Measurements from ENCODE around the gene CHID1.

CHID1 gene

DNA sequence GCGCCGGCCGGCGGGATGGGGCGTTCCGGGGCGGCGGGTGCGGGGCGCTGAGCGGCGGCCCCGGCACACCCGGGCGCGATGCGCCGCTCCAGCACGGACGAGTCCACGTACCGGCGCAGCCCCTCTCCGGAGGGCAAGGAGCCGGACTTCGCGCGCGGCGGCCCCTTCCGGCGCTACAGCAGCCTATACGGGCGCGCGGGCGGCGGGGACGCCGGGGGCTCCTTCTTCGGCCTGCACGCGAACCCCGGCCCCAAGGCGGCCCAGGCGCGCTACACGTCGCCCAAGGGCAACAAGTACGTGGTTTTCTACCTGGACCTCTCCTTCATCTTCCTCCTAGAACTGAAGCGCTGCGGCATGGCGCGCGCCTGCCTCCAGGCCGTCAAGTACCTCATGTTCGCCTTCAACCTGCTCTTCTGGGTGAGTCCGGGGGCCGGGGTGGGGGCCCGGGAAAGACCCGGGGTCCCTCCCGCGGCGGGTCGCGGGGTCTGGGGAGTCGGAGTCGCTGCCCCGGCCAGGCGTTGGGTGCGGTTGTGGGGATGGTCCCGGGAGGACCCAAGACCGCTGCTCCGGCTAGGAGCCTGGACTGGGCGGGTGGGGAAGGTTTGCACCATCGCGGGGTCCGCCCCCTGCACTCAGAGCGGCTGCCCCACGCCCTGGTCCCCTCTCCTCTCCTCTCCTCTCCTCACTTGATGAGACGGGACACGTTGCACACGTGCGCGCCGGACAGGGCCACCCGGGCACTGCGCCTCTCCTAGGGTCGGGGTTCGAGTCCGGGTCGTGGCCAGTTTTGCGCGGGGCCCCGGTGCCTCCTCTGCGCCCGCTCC, 60.4 kb downstream of the CHID1 start:
- no peak for DNase-seq (ENCODE audit: low read depth)

DNA sequence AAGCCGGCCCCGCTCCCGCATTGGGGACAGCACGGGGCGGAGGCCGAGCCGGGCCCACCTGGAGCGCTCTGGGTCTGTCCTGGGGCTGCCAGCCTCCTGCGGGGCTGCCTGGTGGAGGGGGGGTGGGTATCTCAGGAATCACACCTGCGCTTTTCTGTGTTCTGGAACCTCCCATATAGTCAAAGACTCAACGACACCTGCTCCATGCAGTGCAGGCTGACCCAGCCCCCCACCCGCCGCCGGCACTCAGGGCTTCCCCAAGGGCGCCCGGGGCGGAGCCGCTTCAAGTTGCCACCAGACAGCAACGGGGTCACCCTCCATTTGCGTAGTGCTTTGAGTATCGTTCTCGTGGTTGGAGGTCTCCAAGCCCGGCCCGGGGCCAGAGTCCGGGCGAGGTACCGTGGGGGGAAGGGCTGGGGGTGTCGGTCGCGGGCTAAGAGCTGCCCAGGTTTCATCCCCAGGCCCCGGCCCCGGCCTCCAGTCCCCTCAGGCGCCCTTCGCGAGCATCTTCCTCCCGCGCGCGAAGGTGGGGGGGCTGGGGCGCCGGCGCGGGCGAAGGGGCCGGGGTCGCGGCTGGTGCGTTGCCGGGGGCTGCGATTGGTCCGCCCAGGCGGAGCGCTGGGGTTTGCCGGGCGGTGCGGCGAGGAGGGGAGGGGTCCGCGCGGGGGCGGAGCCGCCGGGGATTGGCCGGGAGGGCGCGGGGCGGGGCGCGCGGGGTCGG, 61.3 kb downstream of the CHID1 start:
- DNase-seq (ENCODE audit: low read depth) = no peak

DNA sequence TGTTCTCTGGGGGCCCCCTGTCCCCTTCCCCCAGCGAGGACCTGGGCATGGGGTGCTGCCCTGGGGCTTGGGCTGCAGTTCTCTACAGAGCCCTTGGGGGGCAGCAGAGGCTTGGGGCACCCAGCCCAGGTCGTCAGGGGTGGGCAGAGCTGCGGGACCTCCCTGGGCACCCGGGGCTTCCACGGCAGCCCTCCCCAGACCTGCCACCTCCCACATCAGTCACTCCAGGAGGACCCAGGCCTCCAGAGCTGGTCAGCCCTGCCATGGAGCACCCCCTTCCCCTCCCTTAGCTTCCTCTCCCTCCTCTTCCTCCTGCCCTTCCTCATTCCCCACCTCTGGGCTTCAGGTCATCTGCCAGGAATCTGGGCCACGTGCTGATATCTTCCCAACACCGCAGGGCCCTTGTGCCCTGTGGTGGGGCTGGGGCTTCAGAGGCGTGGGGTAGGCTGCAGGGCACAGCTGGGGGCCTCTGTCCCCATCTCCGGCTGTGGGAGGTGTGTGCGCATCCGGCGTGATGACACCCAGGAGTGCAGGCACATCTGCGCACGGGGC, 62.2 kb downstream of the CHID1 start:
- peak; percentile 63 for DNase-seq (ENCODE audit: low read depth)

DNA sequence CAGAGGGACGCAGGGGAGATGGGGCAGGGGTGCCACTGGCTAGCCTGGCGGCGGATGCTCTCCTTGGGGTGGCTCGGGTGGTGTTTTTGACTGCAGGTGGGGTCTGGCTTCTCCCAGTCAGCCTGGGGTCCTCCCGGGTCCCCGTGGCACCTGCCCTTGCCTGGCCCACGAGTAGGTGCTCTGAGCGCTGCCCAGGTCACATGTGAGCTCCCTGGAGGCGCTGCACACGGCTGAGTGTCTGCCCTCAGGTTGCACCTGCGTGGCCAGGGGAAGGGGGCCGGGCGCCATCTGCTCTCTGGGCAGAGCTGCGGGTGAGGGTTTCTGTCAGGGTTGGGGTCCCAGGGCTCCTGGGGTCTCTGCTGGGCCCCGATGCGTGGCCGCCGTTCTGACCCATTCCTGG, 62.7 kb downstream of the CHID1 start:
- no peak for DNase-seq (ENCODE audit: low read depth)

DNA sequence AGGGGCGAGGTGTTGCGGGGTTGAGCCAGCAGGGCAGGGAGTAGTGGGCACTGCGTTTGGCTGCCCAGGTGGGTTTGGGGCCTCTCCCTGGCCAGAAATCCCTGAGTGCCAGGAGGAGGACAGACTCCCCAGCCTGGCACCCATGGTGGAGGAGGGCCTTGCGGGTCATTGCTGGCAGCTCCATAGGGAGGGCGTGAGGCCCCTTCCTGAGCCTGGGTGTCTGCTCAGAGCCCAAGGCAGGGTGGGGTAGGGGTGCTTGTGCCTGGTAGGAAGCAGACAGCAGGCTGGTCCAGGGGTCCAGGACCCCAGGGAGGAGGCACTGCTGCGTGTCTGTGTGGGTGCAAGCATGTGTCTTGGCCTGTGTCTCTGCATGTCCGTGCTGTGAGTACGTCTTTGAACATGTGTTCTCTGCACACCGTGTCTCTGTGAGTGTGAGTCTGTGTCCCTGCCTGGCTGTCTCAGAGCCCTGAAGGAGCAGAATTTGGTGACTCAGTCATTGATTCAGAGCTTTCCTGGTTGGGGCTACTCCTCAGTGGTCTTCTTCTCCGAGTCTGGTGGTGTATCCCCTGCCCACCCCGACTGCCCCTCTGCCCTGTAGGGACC, 64.0 kb downstream of the CHID1 start:
- DNase-seq (ENCODE audit: low read depth) = no peak

DNA sequence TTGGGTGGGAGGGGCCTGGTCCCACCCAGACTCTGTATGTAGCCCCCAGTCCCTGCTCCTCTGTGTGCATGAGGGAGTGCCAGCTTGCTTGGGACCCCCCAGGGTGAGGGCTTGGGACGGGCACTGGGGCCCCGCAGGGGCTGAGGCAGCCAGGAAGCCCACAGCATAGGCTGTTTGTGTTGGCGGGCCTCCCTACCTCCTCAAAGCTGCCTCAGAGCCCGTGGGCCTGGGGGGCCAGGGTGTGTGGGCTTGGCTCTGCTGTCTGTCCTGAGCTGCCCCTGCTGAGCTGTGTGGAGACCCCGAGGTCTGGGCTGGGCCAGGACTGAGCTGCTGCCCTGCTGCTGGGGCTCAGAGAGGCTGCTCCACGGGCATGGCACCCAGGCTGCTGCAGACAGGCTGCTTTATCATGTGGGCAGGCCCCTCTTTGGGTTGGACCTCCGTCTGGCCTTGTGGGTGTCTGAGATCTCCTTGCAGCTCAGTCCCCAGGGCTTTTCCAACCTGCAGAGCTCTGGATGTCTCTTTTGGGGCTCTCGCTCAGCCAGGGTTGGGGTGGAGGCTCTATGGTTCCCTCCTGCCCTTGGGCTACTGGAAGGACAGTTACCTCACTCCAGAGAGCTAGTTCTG, 64.6 kb downstream of the CHID1 start:
- no peak for DNase-seq (ENCODE audit: low read depth)

DNA sequence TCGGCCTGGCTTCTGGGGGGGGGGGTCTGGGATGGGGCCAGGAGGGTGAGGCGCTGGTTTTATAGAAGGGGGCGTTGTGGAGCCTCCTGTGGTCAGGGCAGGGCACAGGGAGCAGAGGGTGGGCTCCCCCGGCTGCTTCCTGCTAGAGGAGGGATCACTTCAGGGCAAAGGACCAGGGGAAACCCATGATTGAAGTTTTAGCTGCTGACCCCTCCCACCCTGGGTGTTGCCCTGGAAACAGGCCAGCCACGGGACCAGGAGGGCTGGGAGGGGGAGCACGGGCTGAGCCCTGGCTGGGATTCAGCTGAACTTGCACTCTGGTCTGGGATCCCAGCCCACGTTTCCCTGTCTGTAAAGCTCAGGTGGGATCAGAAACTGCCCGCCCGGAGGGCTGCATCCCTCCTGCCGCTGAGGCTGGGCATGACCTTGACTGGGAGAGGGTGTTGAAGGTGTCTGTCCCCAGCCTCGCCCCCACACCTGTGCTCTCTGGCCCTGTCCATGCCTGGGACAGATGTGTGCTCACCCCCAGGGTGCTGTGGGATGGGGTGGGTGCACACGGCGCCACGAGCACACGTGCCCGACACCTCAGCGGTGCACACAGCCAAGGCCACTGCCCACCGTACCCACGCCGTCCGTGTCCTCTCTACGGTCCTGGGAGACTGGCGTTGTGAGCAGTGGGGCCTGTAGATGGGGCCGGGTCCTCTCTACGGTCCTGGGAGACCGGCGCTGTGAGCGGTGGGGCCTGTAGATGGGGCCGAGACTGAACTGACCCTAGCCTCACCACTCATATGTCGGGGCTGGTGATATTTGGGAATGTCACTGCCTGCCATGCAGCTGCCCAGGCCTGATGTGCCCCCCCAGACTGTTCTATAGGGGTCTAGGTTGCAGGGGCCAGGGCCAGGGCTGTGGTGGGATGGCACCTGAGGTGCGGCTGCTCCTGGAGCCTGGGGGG, 65.6 kb downstream of the CHID1 start:
- no peak for DNase-seq (ENCODE audit: low read depth)

DNA sequence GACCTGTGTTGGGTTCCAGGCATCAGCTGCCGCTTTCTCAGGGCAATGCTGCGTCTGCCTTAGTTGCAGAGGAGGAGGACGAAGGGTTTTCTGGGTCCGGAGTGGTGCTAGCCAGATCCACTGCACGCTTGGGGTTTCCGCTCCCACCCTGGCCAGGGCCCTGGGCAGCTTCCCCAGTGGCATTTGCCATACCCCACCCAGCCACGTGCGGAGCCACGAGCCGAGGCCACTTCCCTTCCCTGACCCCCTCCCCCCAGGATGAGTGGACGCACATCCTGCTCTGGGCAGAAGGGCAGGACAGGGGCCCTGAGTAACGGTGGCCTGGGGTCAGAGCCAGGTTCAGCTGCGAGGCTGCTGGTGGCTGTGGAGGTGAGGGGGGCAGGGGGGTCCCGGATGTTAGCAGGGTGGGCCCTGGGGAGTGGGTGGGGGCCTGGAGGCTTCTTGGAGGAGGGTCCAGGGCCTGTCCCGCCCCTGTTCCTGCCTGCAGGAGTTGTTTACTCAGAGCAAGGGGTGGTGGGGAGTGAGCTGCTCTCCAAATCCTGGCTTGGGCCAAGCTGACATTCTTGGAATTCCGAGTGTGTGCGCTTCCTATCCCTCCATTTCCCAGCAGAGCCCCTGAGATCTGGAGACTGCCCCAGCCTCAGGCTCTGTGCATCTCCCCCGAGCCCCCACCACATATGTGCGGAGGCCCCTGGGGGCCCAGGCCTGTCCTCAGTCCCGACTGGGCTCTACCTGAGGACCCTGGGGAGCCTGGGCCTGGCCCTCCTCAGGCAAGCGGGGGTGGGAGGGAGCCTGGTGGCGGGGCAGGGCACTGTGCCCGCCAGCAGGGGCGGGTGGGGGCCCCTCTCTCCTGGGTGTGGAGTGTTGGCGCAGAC, 66.6 kb downstream of the CHID1 start:
- no peak for DNase-seq (ENCODE audit: low read depth)

DNA sequence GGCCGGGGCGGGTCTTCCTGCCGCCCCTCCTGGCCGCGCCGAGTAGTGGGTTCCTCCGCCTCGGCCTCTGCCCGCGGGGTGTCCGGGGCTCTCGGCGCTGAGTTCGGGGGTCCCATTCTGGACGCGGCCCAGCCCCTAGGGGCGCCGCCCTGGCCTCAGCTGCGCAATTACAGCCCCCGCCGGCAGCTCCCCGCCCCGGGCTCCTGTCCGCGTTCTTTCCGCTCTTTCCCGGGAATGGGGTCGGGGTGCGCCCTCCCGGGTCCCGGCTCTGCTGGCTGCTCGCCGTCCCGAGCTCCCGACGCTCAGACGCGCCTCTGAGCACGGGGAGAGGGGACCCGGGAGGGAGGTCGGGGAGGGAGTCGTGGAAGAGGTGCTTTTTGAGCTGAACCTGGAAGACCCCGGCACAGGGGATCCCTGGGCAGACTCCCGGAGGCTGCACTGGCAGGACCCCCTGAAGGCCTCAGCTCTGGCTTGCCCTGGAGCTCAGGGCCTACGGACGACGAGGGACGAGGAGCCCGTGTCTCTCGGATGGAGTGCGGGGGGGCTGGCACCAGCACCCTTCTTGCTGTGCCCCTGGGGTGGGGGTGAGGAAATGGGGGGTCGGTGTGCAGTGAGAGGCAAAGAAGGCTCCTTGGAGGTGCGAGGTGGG, 67.4 kb downstream of the CHID1 start:
- DNase-seq (ENCODE audit: low read depth) = no peak

DNA sequence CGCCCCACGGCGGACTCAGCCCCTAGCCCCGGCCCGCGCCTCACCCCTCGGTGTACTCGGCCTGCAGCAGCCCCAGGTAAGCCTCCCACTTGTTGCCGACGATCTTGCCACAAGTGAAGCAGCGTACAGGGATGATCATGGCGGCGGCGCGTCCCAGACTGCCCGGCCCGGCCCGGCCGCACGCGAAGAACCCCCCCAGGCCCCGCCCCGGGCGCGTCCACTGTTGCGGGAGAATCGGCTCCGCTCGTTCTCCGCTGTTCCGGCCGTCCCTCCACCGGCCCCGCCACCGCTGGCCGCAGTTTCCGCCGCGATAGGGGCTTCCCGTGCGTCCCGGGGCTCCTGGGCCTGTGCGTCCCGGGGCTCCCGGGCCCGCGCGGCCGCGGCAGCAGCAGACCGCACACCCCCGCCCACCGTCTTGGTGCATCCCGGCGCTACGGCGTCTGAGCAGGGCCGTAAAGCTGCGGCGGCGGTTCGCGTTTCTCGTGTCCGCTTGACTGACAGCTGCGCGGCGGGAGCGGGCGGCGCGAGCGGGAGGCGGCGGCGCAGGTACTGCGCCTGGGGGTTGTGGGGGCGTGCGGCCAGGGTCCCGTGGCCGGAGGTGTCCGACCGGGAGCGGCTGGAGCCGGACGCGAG, 68.1 kb downstream of the CHID1 start, which contains the start of the genes POLR2L and TSPAN4:
TSS of gene POLR2L (minus strand) at position 160 of the 633 bp plus-strand sequence. CDS start at position 139, 21 bp downstream.
TSS of gene TSPAN4 (plus strand) at position 483 of the 633 bp plus-strand sequence. CDS start 7,453 bp downstream, outside the sequence.
- peak; percentile 83 for DNase-seq (ENCODE audit: low read depth)

DNA sequence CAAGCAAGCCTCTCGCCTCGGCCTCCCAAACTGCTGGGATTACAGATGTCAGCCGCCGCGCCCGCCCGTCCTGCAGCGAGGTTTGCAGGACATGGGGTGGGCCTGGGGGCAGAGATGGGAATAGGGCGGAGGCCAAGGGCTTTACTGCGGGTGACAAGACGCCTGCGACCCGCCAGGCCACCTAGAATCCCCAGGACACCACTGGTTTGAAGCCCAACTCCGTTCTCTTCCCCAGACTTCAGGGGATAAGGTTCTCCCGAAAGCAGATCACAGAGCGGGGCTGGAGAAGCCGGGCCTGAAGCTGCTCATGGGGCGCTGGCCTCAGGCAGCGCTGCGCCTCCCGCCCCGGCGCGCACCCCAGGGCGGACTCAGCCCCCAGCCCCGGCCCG, 68.6 kb downstream of the CHID1 start:
- no peak for DNase-seq (ENCODE audit: low read depth)

DNA sequence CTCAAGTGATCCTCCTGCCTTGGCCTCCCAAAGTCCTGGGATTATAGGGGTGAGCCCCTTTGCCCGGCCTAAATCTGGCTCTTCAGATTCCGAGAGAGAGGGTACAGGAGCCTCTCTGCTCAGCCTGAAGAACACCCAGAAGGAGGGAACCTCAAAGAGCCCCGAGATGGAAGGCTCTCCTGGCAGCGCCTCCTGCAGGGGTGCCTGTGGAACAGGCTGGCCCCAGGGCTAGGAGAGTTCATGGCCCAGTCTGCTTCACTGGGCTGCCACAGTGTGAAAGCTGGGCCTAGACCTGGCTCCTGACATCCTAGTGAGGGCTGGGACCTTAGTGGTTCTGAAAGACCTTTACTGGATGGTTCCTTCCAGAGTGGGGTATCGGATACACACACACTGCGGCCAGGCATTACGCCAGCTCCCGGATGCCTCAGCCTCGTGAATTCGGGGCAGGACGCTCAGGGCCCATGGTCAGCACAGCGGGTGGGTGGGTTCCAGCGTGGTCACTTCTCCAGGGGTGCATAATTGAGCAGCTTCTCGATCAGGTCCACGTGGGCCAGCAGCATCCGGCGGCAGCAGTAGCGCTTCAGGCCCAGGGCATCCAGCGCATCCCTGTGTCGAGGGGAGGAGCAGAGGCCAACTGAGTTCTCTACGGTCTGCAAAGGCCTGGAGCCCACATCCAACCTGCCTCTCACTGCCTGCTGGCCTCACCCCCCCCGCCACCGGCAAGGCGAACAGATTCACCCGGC, 70.6 kb downstream of the CHID1 start:
- no peak for DNase-seq (ENCODE audit: low read depth)

DNA sequence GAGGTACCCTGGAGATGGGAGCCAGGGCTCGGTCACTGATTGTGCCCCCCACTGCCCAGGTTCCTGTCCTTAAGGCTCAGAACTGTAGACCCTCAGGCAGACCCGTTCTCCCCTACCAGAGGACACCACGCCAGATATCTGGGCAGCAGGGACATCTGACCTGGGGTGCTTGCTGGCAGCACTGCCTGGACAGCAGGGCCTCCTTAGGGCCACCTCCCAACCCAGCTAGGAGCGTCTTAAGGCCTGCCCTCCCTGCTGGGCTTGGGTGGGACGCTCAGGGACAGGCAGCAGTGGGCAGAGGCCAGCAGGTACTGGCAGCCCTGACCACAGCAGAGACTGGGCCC, 71.4 kb downstream of the CHID1 start:
- no peak for DNase-seq (ENCODE audit: low read depth)

DNA sequence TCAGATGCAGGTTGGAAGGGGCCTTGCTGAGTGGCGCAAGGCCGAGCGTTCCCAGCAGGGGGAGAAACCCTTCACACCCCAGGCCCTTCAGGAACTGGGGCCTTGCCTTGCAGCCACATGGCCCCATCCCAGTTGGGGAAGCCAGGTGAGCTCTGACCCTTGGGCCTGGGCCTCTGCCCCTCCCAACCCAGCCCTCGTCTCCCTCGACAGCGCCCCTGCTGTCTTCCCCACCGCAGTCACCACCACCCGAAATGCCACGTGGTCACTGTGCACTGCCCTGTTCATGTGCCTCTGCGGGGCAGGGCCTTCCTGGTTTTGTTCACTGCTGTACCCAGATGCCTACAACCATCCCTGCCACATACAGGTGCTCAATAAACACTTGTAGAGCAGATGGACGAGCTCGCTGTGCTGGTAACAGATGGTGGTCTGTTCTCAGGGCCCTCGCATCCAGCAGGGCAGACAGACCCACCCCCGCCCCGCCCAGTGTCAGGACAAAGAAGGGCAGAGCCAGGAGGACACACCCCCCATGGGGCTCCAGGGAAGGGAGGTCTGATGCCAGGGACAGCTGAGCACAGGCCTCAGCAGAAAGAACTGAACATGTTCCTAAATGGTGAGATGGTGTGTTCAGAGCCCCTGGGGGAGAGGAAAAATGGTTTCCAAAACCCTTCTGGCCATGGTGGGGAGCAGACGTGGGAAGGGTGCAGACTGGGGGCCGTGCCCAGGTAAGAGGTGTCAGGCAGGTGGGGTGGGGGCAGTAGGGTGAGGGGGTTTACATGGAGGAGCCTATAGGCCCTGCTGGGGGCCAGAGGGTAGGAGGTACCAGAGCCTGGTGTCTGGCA, 72.0 kb downstream of the CHID1 start:
- DNase-seq (ENCODE audit: low read depth) = no peak

DNA sequence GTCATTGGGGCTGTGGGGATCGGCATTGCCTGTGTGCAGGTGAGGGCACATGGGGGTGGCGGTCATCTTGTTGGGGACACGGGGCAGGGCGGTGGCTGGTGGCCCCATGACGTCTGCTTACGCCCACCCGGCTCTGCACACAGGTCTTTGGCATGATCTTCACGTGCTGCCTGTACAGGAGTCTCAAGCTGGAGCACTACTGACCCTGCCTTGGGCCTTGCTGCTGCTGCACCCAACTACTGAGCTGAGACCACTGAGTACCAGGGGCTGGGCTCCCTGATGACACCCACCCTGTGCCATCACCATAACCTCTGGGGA, 72.7 kb downstream of the CHID1 start:
- no peak for DNase-seq (ENCODE audit: low read depth)

DNA sequence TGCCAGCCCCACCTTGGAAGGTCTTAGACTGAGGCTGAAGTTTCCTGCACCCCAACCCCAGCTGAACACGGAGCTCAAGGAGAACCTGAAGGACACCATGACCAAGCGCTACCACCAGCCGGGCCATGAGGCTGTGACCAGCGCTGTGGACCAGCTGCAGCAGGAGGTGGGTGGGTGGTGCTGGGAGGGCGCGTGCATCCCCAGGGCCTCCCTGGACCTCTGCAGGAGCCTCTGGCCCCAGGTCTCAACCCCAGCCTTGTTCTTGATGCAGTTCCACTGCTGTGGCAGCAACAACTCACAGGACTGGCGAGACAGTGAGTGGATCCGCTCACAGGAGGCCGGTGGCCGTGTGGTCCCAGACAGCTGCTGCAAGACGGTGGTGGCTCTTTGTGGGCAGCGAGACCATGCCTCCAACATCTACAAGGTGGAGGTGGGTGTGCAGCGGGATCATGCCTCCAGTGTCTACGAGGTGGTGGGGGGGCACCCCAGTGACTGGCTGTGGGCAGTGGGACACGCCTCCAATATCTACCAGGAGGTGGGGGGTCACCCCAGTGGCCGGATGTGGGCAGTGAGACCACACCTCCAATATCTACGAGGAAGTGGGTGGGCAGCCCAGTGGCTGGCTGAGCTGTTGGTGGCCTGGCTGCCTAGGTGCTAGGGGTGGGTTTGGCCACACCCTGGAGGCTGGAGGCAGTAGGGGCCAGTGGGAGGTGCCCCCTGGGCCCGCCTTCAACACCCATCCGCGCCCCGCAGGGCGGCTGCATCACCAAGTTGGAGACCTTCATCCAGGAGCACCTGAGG, 73.2 kb downstream of the CHID1 start:
- DNase-seq (ENCODE audit: low read depth) = no peak

DNA sequence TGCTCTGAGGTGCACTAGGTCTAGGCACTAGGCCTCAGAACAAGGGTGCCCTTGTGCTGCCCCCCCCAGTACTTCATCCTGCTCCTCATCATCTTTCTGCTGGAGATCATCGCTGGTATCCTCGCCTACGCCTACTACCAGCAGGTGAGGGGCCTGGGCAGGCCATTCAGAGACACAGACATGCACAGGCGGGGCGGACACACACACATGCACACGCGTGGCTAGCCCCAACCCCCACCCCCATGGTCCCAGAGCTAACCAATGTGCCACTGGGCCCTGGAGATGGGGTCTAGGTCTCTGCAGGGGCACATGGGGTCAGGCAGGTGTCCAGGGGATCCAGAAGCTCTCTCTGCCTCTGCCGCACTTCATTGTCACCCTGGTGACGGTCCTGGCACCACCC, 73.9 kb downstream of the CHID1 start:
- no peak for DNase-seq (ENCODE audit: low read depth)
